NCI-H1048 (cell line): Measurements from ENCODE around the gene CCDC97.
"Not testable (repeated sequence)": the region's sequence is repeated elsewhere in the genome, so short reads cannot be mapped to it uniquely, and the experiment has no call there.

Experiments used
- DNase-seq: peaks from one replicate; lab custom pipeline; 2025; lab: John Stamatoyannopoulos, UW

The CCDC97 gene

GRCh38 chr19:41339936-41340335 is 30.0 kb downstream of the CCDC97 start:
- no peak for DNase-seq

GRCh38 chr19:41341669-41342490 is 31.9 kb downstream of the CCDC97 start:
- no peak for DNase-seq

GRCh38 chr19:41344162-41344561 is 34.2 kb downstream of the CCDC97 start:
- DNase-seq, result no peak

GRCh38 chr19:41346916-41347315 is 36.9 kb downstream of the CCDC97 start:
- not testable (repeated sequence) for DNase-seq

- DNase-seq, result no peak
These were observed 40.9 kb downstream of the CCDC97 start for GRCh38 chr19:41350735-41351338.

- no peak for DNase-seq
These were observed 41.6 kb downstream of the CCDC97 start for GRCh38 chr19:41351339-41352245.

GRCh38 chr19:41352279-41352608 is 42.3 kb downstream of the CCDC97 start:
- DNase-seq, result no peak

- no peak for DNase-seq
These were observed 42.9 kb downstream of the CCDC97 start for GRCh38 chr19:41352609-41353465.

- no peak for DNase-seq
These were observed 43.7 kb downstream of the CCDC97 start, which contains the start of gene TGFB1 for GRCh38 chr19:41353466-41354342. TGFB1 (minus strand) TSS chr19:41353922; CDS start chr19:41353044, 878 bp downstream.

GRCh38 chr19:41354343-41354953 is 44.5 kb downstream of the CCDC97 start:
- DNase-seq, result no peak

- DNase-seq, result no peak
These were observed 45.1 kb downstream of the CCDC97 start for GRCh38 chr19:41355035-41355434.

- no peak for DNase-seq
These were observed 45.8 kb downstream of the CCDC97 start for GRCh38 chr19:41355802-41356201.

- no peak for DNase-seq
These were observed 47.2 kb downstream of the CCDC97 start for GRCh38 chr19:41356984-41357739.

- DNase-seq, result no peak
These were observed 47.8 kb downstream of the CCDC97 start for GRCh38 chr19:41357746-41358145.

GRCh38 chr19:41359741-41360140 is 49.8 kb downstream of the CCDC97 start:
- no peak for DNase-seq

GRCh38 chr19:41362143-41362847 is 52.3 kb downstream of the CCDC97 start:
- DNase-seq, result no peak

GRCh38 chr19:41363371-41363752 is 53.4 kb downstream of the CCDC97 start:
- DNase-seq, result no peak

GRCh38 chr19:41363753-41364523 is 54.0 kb downstream of the CCDC97 start, which contains the start of gene B9D2:
B9D2 (minus strand) TSS chr19:41364149; CDS start chr19:41363519, 630 bp downstream.
- DNase-seq, result peak; percentile 98
